Measurements from ENCODE around the gene NLRP1.

DNA sequence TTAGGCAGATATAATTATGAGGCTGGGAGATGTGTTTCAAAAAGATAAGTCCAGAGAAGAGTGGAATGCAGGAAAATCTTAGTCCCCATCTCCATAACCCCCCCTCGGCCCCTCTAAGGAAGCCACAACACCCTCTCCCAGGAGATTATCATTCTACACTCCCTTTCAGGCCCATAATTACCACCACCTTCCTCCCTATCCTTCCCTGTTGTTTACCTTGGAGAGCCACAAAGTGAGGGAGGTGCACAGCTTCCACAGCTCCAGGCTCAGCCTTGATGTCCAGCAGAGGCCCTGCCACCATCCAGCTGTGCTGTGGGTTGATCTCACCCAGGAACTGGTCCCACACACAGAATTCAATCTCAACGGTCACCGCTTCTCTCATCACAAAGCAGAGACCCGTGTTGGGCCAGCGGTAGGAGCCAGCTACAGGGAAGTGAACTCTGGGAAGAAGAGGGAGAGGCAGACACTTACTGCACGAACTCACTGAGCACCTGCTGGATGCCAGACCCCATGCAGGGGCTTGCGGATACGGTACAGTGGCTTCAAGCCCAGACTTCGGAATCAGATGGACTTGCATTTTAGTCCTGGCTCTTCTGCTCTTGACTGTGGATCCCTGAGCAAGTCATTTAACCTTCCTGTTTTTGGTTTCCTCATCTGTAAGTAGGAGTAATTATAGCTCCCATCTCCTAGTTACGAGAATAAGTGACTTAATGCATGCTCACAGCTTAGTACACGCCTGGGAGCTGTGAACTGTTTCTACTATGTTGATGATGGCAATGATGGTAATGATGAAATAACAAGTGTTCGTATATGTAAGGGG is 53.8 kb downstream of the NLRP1 start:
- TF ChIP-seq POLR2A (IDR thresholded peaks at IDR 0.05; ENCODE audit: low read depth, low read length): no peak
- TF ChIP-seq JUN (IDR thresholded peaks at IDR 0.05; ENCODE audit: borderline replicate concordance, insufficient read depth, insufficient read length, low read depth): no peak
- TF ChIP-seq FOS (IDR thresholded peaks at IDR 0.05; ENCODE audit: borderline replicate concordance, insufficient read depth, low read length): no peak
- TF ChIP-seq, protein P1, sequence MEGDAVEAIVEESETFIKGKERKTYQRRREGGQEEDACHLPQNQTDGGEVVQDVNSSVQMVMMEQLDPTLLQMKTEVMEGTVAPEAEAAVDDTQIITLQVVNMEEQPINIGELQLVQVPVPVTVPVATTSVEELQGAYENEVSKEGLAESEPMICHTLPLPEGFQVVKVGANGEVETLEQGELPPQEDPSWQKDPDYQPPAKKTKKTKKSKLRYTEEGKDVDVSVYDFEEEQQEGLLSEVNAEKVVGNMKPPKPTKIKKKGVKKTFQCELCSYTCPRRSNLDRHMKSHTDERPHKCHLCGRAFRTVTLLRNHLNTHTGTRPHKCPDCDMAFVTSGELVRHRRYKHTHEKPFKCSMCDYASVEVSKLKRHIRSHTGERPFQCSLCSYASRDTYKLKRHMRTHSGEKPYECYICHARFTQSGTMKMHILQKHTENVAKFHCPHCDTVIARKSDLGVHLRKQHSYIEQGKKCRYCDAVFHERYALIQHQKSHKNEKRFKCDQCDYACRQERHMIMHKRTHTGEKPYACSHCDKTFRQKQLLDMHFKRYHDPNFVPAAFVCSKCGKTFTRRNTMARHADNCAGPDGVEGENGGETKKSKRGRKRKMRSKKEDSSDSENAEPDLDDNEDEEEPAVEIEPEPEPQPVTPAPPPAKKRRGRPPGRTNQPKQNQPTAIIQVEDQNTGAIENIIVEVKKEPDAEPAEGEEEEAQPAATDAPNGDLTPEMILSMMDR (IDR thresholded peaks at IDR 0.05; ENCODE audit: extremely low read depth in 1 of 2, insufficient read depth in 1 of 2, low read depth in 1 of 2, low read length in 2 of 2): no peak
- TF ChIP-seq, protein P2, sequence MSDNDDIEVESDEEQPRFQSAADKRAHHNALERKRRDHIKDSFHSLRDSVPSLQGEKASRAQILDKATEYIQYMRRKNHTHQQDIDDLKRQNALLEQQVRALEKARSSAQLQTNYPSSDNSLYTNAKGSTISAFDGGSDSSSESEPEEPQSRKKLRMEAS (IDR thresholded peaks at IDR 0.05; ENCODE audit: insufficient read depth, insufficient read length): no peak
- no peak for TF ChIP-seq GATA2 (IDR thresholded peaks at IDR 0.05; ENCODE audit: insufficient read depth, insufficient read length, low read depth, low read length)
- no peak for TF ChIP-seq EZH2 (IDR thresholded peaks at IDR 0.05; ENCODE audit: borderline replicate concordance, low read depth, low read length, severe bottlenecking)
- no peak for TF ChIP-seq POLR2AphosphoS5 (IDR thresholded peaks at IDR 0.05; ENCODE audit: insufficient read depth, low read depth, low read length)

Data from endothelial cell of umbilical vein (primary cell).